Left renal pelvis (tissue), 4 donors: ENCODE measurements around the gene SCN4B. TPM values are rescaled to one million over a fixed set of nuclear protein-coding genes. Genes with fewer than 3 reads are reported as not detected.

Experiments
- polyA plus RNA-seq, 4 donors: library from polyadenylated mRNA; unstranded; fragments of 120-200 nt; gene quantifications; one replicate each; pipeline ENCODE4 v1.2.1, GENCODE V29; 2013; ENCODE audit not compliant: insufficient read length in 4 of 4

SCN4B gene
- polyA plus RNA-seq, 4 donors: 1.0 to 3.0 (median 1.5) TPM

Other genes with a start within 250 kb of the SCN4B start
- gene TMPRSS13, start 223.4 kb downstream of the SCN4B start, polyA plus RNA-seq: under 1 TPM; 0.31 to 0.84 (median 0.72) TPM
- gene IL10RA, start 166.4 kb downstream of the SCN4B start, polyA plus RNA-seq: 1 to 10 TPM; 2.7 to 6.1 (median 3.1) TPM
- gene TMPRSS4, start 75.7 kb downstream of the SCN4B start, polyA plus RNA-seq: 10 to 100 TPM in 3 of 4 donors, under 1 TPM in 1; 0.59 to 34.7 (median 28.1) TPM
- under 1 TPM in 3 of 4 donors, not detected in 1; 0.07 to 0.35 (median 0.10) TPM for gene SMIM35, start 65.9 kb downstream of the SCN4B start, polyA plus RNA-seq
- 1 to 10 TPM; 4.2 to 7.1 (median 4.2) TPM for gene SCN2B, start 23.8 kb upstream of the SCN4B start, polyA plus RNA-seq
- 1 to 10 TPM; 2.1 to 3.1 (median 2.5) TPM for gene JAML, start 72.2 kb upstream of the SCN4B start, polyA plus RNA-seq
- 1 to 10 TPM; 2.4 to 6.8 (median 5.2) TPM for gene MPZL3, start 99.5 kb upstream of the SCN4B start, polyA plus RNA-seq
- gene MPZL2, start 111.5 kb upstream of the SCN4B start, polyA plus RNA-seq: 10 to 100 TPM in 3 of 4 donors, 1 to 10 TPM in 1; 3.2 to 27.9 (median 23.3) TPM
- 1 to 10 TPM in 1 of 4 donors, under 1 TPM in 3; 0.32 to 1.4 (median 0.35) TPM for gene CD3E, start 151.9 kb upstream of the SCN4B start, polyA plus RNA-seq
- gene CD3D, start 189.9 kb upstream of the SCN4B start, polyA plus RNA-seq: under 1 TPM in 3 of 4 donors, not detected in 1; 0.47 to 0.98 (median 0.66) TPM
- gene CD3G, start 191.5 kb upstream of the SCN4B start, polyA plus RNA-seq: under 1 TPM; 0.16 to 0.72 (median 0.33) TPM
- gene UBE4A, start 206.8 kb upstream of the SCN4B start, polyA plus RNA-seq: 10 to 100 TPM; 39.0 to 44.9 (median 41.8) TPM
- 100 to 1,000 TPM; 334 to 463 (median 422) TPM for gene ATP5MG, start 248.8 kb upstream of the SCN4B start, polyA plus RNA-seq